Endodermal cell (in vitro differentiated cells): ENCODE data around the gene SLC27A6. TPM values are rescaled to one million over a fixed set of nuclear protein-coding genes. Genes with fewer than 3 reads are reported as not detected.

Experiments
- DNase-seq: peaks from one replicate; pipeline ENCODE4 v3.0.0-alpha.2; 2017
- H3K27ac ChIP-seq: 2 replicates; pipeline ENCODE4 v1.5.1; 2013; ENCODE audit warnings: mild to moderate bottlenecking, low read depth, low read length, moderate library complexity
- H3K27me3 ChIP-seq: 2 replicates; pipeline ENCODE4 v1.6.1; 2013; ENCODE audit warnings: mild to moderate bottlenecking, low read length, moderate library complexity; ENCODE audit not compliant: insufficient read depth, control insufficient read depth, poor library complexity, severe bottlenecking
- H3K36me3 ChIP-seq: 2 replicates; pipeline ENCODE4 v1.7.0; 2013; ENCODE audit warnings: mild to moderate bottlenecking, low read length, moderate library complexity; ENCODE audit not compliant: control insufficient read depth, insufficient read depth
- H3K4me1 ChIP-seq: one replicate; pipeline ENCODE4 v1.7.0; 2013; ENCODE audit warnings: low read length; ENCODE audit not compliant: control insufficient read depth, insufficient read depth
- H3K4me3 ChIP-seq: 2 replicates; pipeline ENCODE4 v1.5.1; 2013; ENCODE audit warnings: mild to moderate bottlenecking, low read length, moderate library complexity
- H3K9ac ChIP-seq: 2 replicates; pipeline ENCODE4 v1.6.1; 2013; ENCODE audit warnings: mild to moderate bottlenecking, low read length, moderate library complexity; ENCODE audit not compliant: poor library complexity, severe bottlenecking; ENCODE audit errors: extremely low read depth
- H3K9me3 ChIP-seq: 2 replicates; pipeline ENCODE4 v1.6.1; 2013; ENCODE audit warnings: mild to moderate bottlenecking, low read length, moderate library complexity; ENCODE audit not compliant: control insufficient read depth
- H3K27ac Mint-ChIP-seq: 2 replicates; pipeline ENCODE4 v1.8.0; 2020; ENCODE audit warnings: mixed read lengths
- H3K27me3 Mint-ChIP-seq: 2 replicates; pipeline ENCODE4 v1.8.0; 2021; ENCODE audit warnings: mild to moderate bottlenecking, mixed read lengths; ENCODE audit not compliant: insufficient read depth
- H3K36me3 Mint-ChIP-seq: 2 replicates; pipeline ENCODE4 v1.8.0; 2020; ENCODE audit warnings: low read depth, mixed read lengths
- H3K4me1 Mint-ChIP-seq: 2 replicates; pipeline ENCODE4 v1.8.0; 2020; ENCODE audit warnings: mixed read lengths
- H3K4me3 Mint-ChIP-seq: 2 replicates; pipeline ENCODE4 v1.8.0; 2020; ENCODE audit warnings: mild to moderate bottlenecking, moderate library complexity, mixed read lengths
- H3K9me3 Mint-ChIP-seq: 2 replicates; pipeline ENCODE4 v1.8.0; 2020; ENCODE audit warnings: mild to moderate bottlenecking, mixed read lengths
- CTCF ChIP-seq: fragments of 200-600 bp; sonication (generic); conservative IDR thresholded peaks from 2 replicates; pipeline ENCODE4 v1.5.0; 2021; ENCODE audit warnings: antibody characterized with exemption, mild to moderate bottlenecking
- WGBS, 2 experiments: methylation state at CpG; one replicate each; pipeline versions ENCODE4 v1.1.5 to v1.1.7; 2013; ENCODE audit warnings: missing lambda C conversion rate in 2 of 2, mixed read lengths in 1 of 2; ENCODE audit not compliant: insufficient coverage in 1 of 2, insufficient read length in 1 of 2; 5-methylcytosine and 5-hydroxymethylcytosine counted together
- total RNA-seq, 2 donors: library from RNA; stranded (reverse); fragmentation: NEBNext Ultra II Directional in 1 of 2; extraction: Animal tissue kit (Norgen Biotek cat#: 25700) in 1 of 2; gene quantifications; 2 replicates in 1 of 2; 3 replicates in 1 of 2; pipeline ENCODE4 v1.2.1, GENCODE V29; 2021

The SLC27A6 gene
- total RNA-seq, 2 donors from 2014 or later, result 3.3 to 7.2 TPM

GRCh38 chr5:128974567-128974966, 9.3 kb downstream of the SLC27A6 start:
- Histone ChIP-seq H3K27ac (no peak overlapping the region), H3K4me1 (no peaks in the 10 kb centered on the region), H3K4me3 (no peak overlapping the region), H3K27me3 (no peaks in the 10 kb centered on the region), H3K9ac (no peak overlapping the region), H3K9me3 (no peaks in the 10 kb centered on the region), H3K36me3 (no peaks in the 10 kb centered on the region)
- WGBS, 2 experiments, result 93% methylated on average over 1 of the region's 1 CpG; no CpG with 5 or more reads in 1 of the 2 experiments
- no peaks in the 10 kb centered on the region for H3K4me1 Mint-ChIP-seq
- no peak overlapping the region for H3K27ac Mint-ChIP-seq
- no peak overlapping the region for H3K4me3 Mint-ChIP-seq
- no peak for TF ChIP-seq CTCF
- H3K9me3 Mint-ChIP-seq, result peaks cover 12% of the 10 kb centered on the region
- H3K36me3 Mint-ChIP-seq, result no peaks in the 10 kb centered on the region
- H3K27me3 Mint-ChIP-seq, result peaks cover 13% of the 10 kb centered on the region
- DNase-seq, result no peak

GRCh38 chr5:128979761-128980160, 14.5 kb downstream of the SLC27A6 start:
- Mint-ChIP-seq H3K36me3 (no peaks in the 10 kb centered on the region), H3K4me3 (no peak overlapping the region), H3K9me3 (no peaks in the 10 kb centered on the region), H3K27me3 (no peaks in the 10 kb centered on the region), H3K4me1 (peaks cover 7% of the 10 kb centered on the region), H3K27ac (no peak overlapping the region)
- H3K9ac ChIP-seq, result no peak overlapping the region
- no peaks in the 10 kb centered on the region for H3K27me3 ChIP-seq
- no peak for DNase-seq
- H3K27ac ChIP-seq, result no peak overlapping the region
- no peak overlapping the region for H3K4me3 ChIP-seq
- H3K36me3 ChIP-seq, result no peaks in the 10 kb centered on the region
- TF ChIP-seq CTCF, result no peak
- WGBS, 2 experiments, result 79 to 100% methylated on average over 1 of the region's 1 CpG
- no peaks in the 10 kb centered on the region for H3K4me1 ChIP-seq
- no peaks in the 10 kb centered on the region for H3K9me3 ChIP-seq

GRCh38 chr5:128980917-128981316, 15.6 kb downstream of the SLC27A6 start:
- Histone ChIP-seq H3K4me1 (no peaks in the 10 kb centered on the region), H3K4me3 (no peak overlapping the region), H3K27ac (no peak overlapping the region), H3K36me3 (no peaks in the 10 kb centered on the region), H3K27me3 (no peaks in the 10 kb centered on the region), H3K9me3 (no peaks in the 10 kb centered on the region), H3K9ac (no peak overlapping the region)
- WGBS, 2 experiments, result 81% methylated on average over 3 of the region's 3 CpGs; no CpG with 5 or more reads in 1 of the 2 experiments
- no peak overlapping the region for H3K4me3 Mint-ChIP-seq
- DNase-seq, result no peak
- no peak for TF ChIP-seq CTCF
- H3K27ac Mint-ChIP-seq, result no peak overlapping the region
- H3K4me1 Mint-ChIP-seq, result peaks cover 9% of the 10 kb centered on the region
- H3K27me3 Mint-ChIP-seq, result no peaks in the 10 kb centered on the region
- H3K36me3 Mint-ChIP-seq, result no peaks in the 10 kb centered on the region
- H3K9me3 Mint-ChIP-seq, result no peaks in the 10 kb centered on the region
